GM20000 (cell line): ENCODE measurements around the gene RETREG3.

Experiments
- DNase-seq: peaks from one replicate; pipeline ENCODE4 v3.0.0; 2012; ENCODE audit warnings: low spot score
- TF ChIP-seq, protein P1 (sequence below): IDR thresholded peaks from 2 replicates; pipeline ENCODE4 v1.5.1; 2012; ENCODE audit warnings: mild to moderate bottlenecking, control low read depth; ENCODE audit errors: extremely low read depth, missing control alignments

The RETREG3 gene

DNA sequence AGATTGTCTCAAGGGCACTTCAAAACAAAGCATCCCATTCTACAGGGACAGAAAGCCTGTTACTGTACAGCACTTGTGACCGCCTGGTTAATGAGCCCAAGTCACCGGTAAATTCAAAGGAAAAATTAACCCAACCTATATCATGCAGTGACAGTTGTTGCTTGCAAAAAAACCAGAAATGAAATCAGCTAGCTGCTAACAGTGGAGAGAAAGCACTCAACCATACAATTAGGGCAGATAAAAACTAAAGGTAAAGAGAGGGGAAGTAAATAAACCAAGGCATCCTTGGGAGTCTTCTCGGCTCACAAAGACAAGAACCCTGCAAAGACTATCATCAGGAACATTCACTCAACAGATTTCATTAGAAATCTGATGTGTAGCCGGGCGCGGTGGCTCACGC, 5.9 kb downstream of the RETREG3 start:
- TF ChIP-seq, protein P1, sequence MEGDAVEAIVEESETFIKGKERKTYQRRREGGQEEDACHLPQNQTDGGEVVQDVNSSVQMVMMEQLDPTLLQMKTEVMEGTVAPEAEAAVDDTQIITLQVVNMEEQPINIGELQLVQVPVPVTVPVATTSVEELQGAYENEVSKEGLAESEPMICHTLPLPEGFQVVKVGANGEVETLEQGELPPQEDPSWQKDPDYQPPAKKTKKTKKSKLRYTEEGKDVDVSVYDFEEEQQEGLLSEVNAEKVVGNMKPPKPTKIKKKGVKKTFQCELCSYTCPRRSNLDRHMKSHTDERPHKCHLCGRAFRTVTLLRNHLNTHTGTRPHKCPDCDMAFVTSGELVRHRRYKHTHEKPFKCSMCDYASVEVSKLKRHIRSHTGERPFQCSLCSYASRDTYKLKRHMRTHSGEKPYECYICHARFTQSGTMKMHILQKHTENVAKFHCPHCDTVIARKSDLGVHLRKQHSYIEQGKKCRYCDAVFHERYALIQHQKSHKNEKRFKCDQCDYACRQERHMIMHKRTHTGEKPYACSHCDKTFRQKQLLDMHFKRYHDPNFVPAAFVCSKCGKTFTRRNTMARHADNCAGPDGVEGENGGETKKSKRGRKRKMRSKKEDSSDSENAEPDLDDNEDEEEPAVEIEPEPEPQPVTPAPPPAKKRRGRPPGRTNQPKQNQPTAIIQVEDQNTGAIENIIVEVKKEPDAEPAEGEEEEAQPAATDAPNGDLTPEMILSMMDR = no peak
- no peak for DNase-seq

DNA sequence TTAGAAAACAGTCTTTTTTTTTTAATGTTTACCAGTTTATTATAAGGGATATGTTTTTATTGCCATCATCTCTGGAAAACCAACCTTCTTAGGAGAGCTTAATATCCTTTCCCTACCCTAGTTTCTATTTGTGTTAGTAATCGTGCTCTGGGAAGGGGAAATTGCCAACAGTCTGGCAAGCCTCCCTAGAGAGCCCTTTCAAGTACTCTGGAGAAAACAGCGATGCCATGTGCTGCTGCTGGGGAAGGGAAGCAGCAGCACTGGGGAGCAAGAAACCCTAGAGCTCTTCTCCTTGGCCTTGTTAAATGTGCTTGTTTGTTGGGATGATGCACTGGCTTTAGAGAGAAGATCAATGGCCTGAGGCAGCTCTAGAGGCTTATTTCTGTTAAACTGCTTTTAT, 10.3 kb downstream of the RETREG3 start:
- TF ChIP-seq, protein P1 = no peak
- no peak for DNase-seq

DNA sequence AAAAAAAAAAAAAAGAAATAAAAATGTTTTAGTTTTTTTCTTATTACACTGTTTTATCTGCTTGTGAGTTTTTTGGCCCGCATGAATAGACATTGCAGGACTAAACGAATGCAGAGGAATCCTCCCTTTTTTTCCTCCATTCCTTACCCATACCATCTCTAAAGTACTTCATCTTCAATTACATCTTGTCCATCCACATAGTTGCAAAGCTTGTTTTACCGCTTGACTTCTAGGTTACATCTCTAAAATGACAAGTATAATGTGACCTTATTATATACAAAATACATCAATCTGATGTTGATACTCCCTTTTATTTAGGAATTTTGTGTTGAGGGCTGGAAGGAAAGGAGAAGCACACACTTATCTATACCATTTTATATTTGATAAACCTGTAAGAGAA, 12.8 kb downstream of the RETREG3 start:
- TF ChIP-seq, protein P1 = no peak
- no peak for DNase-seq

DNA sequence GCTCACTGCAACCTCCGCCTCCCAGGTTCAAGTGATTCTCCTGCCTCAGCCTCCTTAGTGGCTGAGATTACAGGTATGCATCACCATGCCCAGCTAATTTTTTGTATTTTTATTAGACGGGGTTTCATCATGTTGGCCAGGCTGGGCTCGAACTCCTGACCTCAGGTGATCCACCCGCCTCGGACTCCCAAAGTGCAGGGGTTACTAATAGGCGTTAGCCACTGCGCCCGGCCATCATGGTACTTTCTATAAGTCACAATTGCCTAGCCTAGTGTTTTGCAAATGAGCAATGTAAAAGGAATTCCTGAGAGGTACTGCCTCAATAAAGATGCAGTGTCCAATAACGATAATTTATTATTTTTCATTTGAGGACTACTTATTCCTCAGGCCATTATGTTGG, 17.8 kb downstream of the RETREG3 start:
- no peak for DNase-seq
- TF ChIP-seq, protein P1 = no peak

DNA sequence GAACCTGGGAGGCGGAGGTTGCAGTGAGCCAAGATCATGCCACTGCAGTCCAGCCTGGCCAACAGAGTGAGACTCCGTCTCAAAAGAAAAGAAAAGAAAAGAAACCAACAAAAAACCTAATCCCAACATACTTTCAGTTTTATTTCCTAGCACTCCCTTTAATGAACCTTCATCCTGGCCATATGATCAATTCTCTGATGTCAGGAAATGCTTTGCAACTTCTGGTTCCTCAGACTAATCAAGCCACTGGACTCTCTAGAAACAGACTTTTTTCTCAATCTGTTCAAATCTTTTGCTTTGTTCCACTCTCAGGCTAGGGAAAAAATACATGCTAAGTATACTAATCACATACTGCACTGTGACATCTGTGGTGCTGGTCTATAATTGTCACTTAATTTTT, 18.3 kb downstream of the RETREG3 start:
- TF ChIP-seq, protein P1 = no peak
- DNase-seq = no peak

- peak; percentile 65 for DNase-seq
- TF ChIP-seq, protein P1 = no peak
Measured at GRCh38 chr17:42586514-42587230, 22.5 kb downstream of the RETREG3 start.

DNA sequence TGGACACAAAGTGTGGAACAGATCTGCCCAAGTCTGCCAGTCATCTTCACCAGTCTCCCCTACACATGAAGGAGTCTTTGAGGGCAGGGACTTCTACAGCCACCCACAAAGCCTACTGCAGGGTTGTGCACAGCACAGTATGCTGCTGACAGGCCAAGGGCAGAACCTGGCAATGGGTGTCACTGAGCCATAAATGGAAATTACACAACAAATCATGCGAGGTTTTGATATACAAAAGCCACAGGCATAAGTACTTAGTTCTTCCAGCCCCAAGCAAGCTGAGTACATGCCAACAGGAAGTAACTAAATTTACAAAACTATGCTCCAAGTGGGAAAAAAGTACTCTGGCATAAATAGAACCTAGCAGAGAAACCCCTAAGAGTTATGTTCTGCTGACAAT, 23.8 kb downstream of the RETREG3 start:
- TF ChIP-seq, protein P1 = no peak
- DNase-seq = no peak
